H1 (cell line): ENCODE results near the gene EVA1B. TPM values are rescaled to one million over a fixed set of nuclear protein-coding genes. Genes with fewer than 3 reads are reported as not detected.

Experiments
- CBX8 ChIP-seq: fragments of 300-800, 300-1000 bp; sonication (generic); IDR thresholded peaks from 2 replicates; pipeline ENCODE4 v1.7.1; 2016; ENCODE audit warnings: low read depth, low read length, borderline replicate concordance
- polyA plus RNA-seq, 7 experiments: library from polyadenylated mRNA; depleted of rRNA in 3 of 7; stranded (reverse) in 5 of 7; unstranded in 2 of 7; fragments of >200 nt in 5 of 7; fragments of 200-250 nt in 2 of 7; gene quantifications; 1 replicate in 5 of 7; 2 replicates in 1 of 7; 4 replicates in 1 of 7; pipeline versions ENCODE4 v1.2.1 to v1.2.3, GENCODE V29; 2011 to 2013; ENCODE audit warnings: missing spikeins in 2 of 7, mixed read lengths in 2 of 7
- total RNA-seq: library from RNA; stranded (reverse); fragmentation: NEBNext Ultra II Directional; extraction: Animal tissue kit (Norgen Biotek cat#: 25700); gene quantifications from 2 replicates; pipeline ENCODE4 v1.2.1, GENCODE V29; 2021

The EVA1B gene
- total and polyA plus RNA-seq, 2 of the 8 experiments (the other 6 are each of a cell fraction or from before 2014, with no cell fraction given), result 10.0 to 19.9 TPM

DNA sequence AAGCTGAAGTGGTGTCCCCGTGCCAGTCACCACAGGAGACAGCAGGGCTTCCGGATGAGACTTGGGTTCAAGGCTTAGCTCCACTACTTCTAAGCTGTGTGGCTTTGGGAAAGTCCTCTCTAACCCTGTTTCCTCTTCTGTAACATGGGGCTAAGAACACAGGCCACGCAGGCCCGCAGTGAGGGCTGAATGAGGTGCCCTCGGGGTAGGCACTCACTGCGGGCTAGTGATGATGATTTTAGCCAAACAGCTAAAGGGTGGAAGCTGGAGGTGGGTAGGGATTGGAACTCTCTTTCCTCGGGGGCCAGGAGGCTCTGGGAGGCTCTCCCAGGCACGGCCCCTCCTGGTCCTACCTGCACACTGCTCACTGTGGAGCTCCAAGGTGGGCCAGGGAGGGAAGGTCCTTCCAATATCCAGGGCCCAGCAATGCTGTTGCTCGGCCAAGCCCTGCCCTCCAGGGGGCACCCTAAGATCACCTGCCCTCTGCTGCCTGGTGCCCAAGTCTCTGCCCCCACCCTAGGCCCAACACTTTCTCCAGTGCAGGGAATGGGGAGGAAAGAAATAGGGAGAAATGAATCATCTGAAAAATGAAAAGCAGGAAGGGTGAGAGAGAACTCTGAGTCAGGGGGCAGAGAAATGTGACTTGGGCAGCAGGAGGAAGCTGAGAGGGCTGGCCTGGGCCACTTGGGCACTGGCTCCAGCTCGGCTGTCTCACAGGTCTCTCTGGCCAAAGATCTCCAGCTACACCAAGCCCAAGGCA is 19.2 kb upstream of the EVA1B start (continued):
- TF ChIP-seq CBX8, result no peak
